Measurements from ENCODE around the gene SLC22A23.

The SLC22A23 gene

DNA sequence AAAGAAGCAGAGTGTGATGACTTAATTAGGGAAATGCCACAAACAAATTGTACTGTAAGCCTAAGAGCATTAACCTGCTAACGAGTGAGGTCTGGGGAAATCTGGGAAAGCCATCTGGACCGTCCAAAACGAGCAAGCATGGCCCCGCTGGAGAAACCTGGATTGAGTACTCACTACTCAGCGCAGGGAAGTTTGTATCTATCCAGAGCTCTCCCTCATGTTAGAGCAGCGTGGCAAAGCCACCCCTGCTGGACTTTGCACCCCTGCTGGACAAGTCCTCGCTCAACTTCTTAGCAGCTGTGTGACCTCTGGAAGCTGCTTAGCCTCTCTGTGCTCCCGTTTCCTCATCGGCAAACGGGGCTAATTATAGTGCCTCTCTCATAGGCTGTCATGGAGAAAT lies 160.8 kb downstream of the SLC22A23 start:
- no peak for DNase-seq (ENCODE audit: low read depth)

DNA sequence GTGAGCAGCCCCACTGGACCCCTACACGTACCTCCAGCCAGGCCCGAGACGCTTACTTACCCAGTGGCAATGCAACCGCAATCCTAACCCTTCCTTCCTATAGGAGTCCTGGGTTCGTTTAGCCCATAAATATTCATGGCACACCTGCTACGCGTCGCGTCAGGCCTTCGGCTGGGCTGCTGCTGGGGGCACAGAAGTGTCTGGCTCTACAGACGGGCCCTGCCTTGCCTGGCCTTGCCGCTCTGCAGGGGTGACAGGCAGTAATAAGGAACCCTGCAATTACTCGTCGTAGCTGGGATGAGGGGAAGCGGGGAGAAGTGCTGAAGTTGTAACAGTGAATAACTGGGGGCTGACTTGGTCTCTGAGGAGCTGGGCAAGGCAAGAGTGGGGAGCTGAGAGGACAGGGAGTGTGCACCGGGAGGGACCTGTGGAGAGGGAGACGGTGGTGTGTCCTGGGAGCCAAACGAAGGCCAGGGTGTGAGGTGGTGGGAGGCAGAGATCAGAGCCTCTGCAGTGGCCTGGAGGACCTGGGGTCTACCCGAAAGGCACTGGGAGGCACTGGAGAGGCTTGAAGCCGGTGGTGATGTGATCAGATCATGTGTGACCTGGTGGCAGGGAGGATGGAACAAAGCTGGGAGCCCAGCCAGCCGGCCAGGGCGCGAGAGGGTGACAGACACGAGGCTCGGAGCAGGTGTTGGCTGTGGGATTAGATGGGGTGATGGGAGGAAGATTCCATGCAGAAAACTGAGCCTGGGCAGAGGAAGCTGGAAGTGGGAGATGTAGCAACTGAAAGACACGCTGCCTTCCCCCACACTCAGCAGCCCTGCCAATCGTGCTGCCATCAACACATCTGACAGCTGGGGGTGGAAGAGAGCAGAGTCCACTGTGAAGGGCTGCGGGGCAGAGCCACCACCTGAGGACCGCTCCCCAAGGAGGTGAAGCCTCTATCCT lies 161.7 kb downstream of the SLC22A23 start:
- DNase-seq (ENCODE audit: low read depth): no peak

DNA sequence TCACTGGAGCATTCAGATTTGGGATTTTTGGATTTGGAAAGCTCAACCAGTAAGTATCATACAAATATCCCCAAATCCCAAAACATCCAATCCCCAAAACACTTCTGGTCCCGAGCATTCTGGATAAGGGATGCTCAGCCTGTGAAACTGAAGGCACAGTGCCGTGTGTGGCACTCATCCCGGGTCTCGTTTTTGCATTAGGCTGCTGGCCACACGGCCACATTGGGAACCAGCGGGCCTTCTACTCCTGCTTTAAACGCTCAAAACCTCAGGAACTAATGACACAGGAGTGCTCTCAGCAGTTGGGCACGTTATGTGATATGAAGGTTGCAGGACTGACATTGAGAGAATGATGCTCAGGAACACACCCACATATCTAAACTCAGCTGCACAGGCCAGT lies 162.5 kb downstream of the SLC22A23 start:
- DNase-seq (ENCODE audit: low read depth): no peak

DNA sequence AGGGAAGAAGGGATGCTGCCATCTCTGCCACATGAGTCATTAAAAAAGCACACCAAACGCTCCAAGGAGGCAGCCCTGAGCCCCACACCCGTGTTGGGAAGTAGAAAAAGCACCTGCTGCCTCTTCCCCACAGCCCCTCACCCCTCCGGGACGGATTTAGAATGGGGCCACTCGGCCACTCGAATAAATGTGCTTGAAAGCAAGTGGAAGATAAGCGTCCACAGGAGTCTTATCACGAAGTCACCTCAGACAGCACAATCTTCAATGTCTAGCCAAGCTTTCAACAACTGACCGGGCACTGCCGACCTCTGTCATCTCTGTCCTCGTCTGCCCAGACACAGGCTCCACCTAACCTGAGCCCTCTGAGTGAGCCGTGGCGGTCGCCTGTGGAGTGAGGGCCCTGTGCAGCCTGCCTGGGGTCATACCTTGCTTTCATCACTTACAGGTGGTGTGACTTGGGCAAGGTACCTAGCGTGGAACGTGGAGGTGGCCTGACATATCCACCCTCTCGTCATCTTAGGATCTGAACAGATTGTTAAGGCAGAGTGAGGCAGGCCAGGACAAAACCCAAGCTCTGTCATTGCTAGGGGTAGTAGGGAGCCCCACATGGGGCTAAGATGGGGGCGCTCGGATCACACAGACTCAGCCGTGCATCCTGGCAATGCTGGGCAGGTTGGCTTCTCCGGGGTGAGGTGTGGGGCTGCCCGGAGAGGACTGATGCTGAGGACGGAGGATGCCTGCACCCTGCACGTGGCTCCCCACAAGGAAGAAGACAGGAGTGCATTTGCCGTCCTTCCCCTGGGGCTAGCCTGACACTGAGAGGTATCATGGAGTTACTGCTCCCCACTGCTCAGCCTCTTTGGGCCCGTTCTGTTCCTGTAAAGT lies 163.3 kb downstream of the SLC22A23 start:
- DNase-seq (ENCODE audit: low read depth): no peak

DNA sequence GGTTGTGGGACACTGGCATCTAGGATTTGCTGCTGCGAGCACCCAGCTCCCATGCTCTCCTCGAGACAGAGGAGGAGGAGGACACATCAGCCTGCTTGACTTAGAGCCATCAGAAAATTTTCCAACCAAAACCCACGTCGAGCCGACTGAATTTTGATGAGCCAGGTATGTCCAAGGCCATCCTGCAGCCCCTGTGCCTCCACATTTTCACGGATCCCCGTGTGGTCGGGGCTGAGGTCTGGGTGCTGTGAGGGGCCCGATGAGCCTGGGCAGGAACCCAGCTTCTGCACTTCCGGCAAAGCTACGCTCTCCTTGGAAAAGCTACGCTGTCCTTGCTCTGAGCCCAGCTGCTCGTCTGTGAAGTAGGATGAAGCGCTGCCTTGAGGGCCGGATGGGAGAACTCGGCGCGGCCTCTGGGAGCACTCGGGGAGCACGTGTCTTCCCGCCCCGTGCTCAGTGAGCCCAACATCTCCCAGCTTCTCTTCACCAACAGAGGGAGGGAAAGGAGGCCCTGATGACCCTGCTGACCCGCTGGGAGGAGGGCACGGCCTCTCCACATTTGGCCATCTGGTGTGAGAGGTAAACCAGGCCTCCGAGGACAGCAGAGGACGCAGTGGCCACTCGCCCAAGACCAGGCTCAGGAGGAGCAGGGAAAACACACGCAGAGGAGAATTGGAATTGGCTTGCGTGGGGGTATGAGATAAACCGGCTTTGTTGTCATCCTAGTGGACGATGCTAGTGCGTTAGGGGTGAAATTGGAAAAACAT lies 164.2 kb downstream of the SLC22A23 start:
- DNase-seq (ENCODE audit: low read depth): no peak

DNA sequence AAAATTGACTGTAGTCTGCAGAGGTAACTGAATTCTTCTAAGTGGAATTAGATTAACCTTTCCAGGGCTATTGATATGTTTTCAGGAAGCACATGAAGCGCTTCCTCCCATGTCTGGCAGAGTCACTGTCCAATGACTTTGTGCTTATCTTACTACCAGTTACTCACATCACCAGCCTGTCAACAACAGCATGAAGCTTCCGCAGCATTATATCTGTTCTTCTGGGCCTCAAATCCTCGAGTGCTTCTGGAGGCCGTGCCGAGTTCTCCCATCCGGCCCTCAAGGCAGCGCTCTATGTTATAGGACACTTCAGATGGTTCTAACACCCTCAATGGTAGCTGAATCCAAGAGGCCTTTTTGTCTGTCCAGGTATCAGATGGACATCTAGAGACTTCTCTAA lies 164.9 kb downstream of the SLC22A23 start:
- DNase-seq (ENCODE audit: low read depth): no peak

DNA sequence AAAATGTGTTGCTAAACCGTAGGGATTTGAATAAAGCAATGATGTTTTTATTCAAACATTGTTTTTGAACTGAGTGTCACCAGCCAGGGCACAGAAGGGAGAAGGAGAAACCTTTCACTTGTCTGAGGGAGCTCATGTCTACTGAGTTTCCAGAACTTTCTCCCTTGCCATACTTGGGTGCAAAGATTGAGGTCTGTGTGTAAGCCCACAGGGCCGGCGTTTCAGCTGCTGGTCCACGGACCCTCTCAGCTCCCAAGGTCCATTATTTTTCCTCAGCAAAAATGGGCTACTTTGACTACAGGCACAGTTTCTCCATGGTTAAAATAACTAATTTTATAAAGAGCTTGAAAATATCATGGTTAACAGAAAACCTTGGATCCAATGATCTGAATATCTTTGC lies 165.5 kb downstream of the SLC22A23 start:
- DNase-seq (ENCODE audit: low read depth): no peak

DNA sequence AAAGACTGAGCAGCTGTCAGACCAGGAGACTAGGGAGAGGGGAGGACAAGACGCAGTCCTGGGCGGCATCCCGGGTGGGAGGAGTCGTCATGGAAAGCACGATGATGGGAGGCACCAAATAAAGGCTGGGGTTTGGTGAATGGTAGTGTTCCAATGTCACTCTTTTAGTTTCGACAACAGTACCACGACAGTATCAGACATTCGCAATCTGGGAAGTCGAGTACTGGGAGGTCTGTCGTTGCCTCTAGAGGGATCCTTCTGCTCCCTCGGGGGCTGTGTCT lies 166.0 kb downstream of the SLC22A23 start:
- no peak for DNase-seq (ENCODE audit: low read depth)

DNA sequence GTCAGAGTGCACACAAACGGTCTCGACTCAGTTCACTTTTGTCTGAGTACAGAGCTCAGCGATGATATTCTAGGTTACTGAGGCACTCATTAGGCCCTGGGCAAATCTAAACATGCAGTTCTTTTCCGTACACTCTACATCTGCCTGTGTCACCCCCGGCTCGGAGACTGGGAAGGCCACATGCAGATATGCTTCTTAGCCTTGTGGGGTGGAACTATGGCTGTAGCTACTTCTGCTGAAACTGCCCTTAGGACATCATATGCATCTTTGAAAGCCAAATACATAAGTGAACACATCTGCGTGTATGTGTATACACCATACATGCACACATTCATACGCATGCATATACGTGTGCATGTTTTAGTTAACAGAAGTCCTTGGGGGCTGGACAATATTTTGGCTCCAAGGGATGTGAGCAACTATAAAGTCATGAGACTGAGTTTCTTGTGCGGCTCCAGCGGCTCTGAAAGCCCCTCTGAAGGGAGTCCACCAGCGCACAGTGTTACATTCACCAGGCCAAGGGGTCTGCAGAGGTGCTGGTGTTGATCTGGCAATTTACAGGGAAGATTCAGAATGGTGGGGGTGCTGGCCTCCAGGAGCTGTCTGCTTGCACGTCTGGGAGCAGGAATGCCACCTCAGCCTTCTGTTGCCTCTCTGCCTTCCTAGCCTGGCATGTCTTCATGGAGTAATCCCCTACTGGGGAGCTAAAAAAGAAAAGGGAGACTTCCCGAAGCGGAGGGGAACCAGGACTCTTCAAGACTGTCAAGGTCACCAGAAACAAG lies 166.5 kb downstream of the SLC22A23 start:
- no peak for DNase-seq (ENCODE audit: low read depth)

DNA sequence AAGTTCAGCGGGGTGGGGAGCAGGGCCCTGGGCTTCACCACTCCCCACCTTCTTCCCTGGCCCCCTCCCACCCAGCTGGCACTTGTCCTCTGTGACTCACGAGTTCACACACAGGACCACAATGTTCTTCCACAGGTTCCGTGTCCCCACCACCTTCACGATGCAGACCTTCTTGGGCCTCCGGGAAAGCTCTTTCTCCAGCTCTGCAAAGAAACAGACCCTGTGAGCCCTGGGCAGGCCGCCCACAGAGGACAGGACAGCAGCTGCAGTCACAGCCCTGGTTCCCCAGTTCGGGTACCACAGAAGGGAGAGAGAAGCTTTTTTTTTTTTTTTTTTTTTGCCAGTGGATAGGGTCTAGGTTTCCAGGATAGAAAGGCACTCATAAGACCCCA lies 167.2 kb downstream of the SLC22A23 start:
- DNase-seq (ENCODE audit: low read depth): no peak

DNA sequence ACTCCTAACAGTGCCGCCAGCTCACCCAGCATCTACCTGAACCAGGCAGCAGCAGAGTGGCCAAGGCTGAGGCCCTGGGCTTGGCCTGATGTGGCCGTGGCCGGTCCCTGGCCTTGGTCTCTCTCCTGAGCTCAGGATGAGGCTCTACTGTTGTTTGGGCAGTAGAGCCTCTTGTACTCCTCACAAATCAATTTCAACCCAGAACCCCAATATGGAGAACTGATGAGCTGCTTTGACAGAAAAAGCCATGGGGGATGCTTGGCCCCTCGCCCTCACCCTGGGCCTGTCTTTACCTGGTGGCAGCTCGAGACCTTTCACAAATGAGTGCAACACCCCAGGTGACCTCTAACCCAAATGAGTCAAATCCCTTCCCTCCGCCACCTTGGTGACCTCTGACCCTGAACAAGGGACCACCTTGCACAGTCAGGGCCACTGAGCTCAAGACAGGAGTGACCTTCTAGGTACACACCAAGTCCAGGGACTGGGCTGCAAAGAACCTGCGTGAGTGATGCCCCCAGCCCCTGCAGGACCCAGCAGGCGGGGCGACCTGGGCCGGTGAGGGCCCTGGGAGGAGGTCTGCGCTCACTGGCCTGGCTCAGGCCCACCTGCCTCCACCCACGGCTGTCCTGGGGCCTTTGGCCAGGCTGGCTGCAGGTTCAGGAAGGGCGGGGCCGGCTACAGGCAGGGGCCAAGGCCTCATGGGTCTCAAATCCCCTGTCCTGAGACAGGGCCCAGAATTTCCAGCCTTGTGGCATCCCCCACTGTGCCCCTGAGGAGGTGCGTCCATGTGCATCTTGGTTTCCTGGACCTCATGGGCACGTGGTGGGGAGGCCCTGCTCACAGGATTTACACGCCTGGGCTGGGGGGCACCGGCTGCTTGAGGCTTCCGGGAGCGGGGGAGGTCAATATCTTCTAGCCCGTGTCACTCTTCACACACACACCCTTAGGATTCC lies 167.9 kb downstream of the SLC22A23 start:
- DNase-seq (ENCODE audit: low read depth): no peak

DNA sequence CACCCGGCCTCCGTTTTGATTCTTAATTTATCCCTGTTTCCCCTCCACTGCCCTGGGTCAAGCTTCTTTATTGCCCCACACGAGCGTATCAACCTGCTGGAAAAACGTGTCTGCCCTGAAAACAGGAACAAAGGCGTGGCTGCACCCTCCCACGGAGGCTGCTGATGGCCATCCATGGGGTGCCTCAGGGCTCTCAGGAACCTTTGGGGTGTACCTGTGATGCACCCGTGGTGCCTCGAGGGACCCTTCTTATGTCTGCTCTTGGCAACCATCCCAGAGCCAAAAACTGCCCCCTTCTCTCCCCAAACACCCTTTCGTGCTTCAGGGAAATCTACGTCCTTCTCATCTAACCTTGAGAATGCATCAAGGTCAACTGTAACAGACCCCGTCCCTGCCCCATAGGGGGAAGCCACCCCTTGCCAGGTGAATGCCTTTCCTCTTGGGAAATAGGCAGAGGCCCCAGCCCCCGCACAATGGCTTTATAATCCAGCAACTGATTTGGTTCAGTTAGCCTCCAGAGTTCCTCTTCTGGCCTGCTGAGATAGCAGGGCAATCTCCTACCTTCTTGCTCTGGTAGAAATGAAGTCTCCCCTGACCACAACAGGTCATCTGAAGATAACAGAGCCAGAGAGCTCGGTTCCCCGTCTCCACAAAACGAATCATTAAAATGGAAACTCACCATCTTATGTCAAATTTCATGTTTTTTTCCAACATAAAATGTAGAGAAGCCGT lies 168.7 kb downstream of the SLC22A23 start:
- no peak for DNase-seq (ENCODE audit: low read depth)

DNA sequence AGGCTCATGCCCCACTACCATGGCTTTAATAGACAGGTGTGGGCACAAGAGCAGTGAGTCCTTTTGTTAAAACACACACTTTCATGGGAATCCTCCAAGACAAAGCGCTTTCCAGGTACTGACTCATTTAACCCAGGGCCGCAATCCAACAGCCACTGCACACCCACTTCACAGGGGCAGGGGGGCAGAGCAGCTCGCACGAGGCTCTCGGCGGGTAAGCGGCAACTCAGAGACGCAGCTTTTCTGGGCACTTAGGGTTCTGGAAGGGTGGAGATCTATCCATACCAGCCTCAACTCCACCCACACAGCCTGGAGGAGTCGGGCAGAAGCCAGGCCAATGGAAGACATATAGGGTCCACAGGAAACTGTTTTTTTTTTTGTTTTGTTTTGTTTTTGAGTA lies 169.5 kb downstream of the SLC22A23 start:
- no peak for DNase-seq (ENCODE audit: low read depth)

DNA sequence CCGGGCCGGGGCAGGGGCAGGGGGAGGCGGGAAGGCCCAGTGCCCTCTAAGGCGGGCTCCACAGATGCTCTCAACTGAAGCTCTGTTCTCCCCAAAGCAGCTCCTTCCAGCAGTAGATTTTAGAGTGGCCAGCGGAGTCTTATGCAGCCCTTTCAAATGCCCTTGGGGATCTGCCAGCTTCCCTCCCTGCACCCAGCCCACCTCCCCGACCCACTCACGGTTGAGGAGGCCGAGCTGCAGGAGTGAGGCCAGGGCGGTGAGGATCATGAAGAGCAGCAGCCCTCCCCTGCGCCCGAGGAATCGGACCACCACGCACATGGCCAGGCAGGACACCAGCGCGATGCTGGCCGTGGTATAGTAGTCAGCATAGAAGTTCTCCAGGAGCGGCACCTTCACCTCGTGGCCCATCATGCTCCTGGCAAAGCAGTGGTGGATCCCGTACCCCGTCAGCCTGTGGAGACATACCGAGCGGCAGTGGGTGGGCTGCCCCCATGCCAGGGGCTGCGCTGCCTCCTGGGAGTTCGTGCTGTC lies 170.1 kb downstream of the SLC22A23 start:
- no peak for DNase-seq (ENCODE audit: low read depth)

DNA sequence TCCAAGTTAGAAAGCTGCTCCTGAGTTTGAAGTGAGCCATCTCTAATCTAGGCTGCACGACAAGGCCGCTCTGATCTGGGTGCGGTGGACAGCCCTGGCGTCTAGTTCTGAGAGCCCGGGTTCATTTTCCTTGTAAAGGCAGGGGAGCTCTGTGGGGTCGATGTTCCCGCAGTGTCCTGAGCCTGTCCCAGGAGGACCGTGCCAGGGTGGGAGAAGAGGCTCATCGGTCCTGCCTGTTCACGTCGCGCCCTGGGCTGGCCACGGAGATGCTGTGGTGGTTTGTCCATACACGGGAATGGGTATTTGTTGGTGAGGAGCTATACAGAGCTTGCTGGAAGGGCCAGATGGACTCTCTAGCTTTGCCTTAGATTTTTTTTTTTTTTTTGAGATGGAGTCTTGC lies 171.1 kb downstream of the SLC22A23 start:
- DNase-seq (ENCODE audit: low read depth): no peak

DNA sequence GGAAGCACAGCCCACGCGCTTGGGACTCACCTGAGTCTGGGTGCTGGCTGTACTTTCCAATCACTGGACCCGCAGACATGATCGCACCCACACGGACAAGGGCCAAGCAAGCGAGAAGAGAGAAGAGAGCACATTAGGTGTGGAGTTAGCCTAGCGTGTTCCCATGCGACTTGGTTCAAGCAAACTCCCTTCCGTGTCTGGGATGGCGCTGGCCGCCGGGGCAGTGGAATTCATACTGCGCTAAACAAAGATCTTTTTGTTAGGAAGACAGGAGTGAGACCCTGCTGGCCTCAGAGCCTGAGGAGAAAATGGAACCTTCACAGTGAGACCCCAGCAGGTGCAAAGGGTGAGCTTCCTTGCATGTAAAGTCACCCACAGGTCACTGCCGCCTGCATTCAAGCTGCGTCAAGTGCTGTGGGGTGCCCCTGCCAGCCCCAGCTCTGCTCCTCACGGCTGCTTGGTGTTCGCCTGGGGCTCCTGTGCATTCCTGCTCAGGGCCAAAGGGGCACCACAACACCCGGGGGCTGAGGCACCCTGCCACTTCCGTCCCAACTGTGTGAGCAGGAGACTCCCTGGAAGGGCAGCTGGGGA lies 171.7 kb downstream of the SLC22A23 start:
- DNase-seq (ENCODE audit: low read depth): no peak

DNA sequence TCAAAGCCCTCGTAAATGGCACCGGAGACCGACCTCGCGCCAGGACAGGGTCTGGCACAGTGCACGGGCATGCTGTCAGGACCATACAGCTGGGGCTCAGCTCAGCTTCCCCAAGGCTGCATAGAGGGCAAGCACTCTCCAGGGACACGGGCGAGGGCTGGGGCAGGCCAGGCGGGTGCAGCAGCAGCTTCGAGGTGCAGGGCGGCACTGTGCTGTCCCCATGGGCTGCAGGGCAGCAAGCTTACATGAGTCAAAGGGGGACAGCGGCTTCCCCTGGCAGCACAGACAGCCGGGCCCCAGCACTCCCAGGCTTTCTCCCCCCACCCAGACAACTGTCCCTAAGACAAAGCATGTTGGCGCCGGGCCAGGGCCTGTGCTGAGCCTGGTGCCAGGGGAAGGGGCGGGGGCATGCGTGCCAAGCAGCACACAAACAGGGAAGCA lies 172.4 kb downstream of the SLC22A23 start:
- DNase-seq (ENCODE audit: low read depth): no peak

DNA sequence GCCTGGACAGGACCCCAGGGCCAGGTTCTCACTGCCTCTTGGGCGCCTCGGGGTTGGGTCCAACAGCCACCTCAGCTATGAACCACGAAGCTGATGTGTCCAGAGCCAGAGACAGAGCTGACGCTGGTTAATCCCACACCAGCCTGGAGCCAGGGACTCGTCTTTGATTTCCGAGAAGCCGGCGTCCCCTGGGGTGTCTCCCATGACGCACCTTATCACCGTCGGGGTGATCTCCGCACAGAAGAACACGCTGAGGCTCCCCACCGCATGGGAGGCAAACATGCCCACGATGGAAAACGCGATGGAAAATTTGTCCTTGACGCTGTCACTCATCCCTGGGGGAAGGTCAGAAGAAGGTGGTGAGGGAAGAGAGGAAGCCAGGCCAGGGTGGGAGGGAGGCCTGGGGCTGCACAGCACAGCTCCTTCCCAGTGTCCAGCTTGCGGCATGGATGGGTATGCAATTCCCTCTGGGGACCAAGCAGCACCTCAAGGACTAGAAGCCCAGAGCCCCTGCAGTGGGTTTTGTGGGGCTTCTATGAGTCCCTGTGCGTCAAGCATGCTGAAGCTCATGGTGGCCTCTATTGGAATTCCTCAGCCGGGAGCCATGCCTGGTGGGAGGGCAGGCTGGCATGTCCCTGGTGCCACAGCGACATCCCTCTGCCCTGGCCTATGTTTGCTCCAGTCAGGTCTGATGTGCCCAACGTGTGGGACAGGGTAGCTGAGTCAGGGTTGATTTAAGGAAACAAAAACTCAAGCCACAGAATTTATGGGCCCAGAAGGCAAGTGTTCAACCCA lies 173.0 kb downstream of the SLC22A23 start:
- no peak for DNase-seq (ENCODE audit: low read depth)
